Activated naive CD4-positive, alpha-beta T cell treated with anti-CD3 and anti-CD28 coated beads, Interleukin-2, amount 50 U/mL, for 24 hours (primary cell): Measurements from ENCODE around the gene SLC5A1.
"Not testable (repeated sequence)": the region's sequence is repeated elsewhere in the genome, so short reads cannot be mapped to it uniquely, and the experiment has no call there.

Source experiments
- H3K27ac Mint-ChIP-seq: one replicate; pipeline ENCODE4 v1.8.0; 2021; ENCODE audit warnings: mild to moderate bottlenecking, mixed read lengths
- H3K27me3 Mint-ChIP-seq: one replicate; pipeline ENCODE4 v1.8.0; 2021; ENCODE audit warnings: mixed read lengths
- H3K36me3 Mint-ChIP-seq: one replicate; pipeline ENCODE4 v1.8.0; 2021; ENCODE audit warnings: mixed read lengths
- H3K4me1 Mint-ChIP-seq: one replicate; pipeline ENCODE4 v1.8.0; 2021; ENCODE audit warnings: mixed read lengths
- H3K4me3 Mint-ChIP-seq: one replicate; pipeline ENCODE4 v1.8.0; 2021; ENCODE audit warnings: mild to moderate bottlenecking, mixed read lengths
- H3K9me3 Mint-ChIP-seq: one replicate; pipeline ENCODE4 v1.8.0; 2021; ENCODE audit warnings: mixed read lengths

The SLC5A1 gene

DNA sequence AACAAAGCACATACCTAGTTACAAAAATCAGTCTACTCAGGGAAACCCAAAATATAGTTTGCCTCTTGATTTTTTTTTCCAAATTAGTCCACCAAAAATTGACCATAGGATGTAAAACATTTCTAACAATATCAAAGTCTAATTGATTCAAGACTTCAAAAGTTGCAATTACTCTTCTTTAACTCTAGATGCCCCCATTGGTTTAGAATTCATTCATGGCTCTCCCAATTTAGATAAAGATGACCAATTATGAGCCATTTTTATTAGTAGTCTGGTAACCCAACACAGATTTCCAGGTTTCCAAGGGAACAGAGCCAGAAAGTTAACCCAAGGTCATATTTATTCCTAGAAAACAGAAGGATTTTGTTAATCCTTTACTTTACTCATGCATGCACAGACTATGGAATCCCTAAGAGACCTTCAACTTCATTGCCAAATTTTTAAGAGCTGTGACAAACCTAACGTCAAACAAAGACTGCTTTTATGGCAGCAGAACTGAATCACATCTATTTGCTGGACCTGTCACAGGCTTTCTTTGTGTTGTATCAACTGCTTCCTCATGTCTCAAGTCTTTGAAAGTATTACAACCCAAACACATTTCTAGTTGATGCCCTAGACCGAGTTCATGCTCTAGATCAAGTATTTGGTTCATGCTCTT is 60.7 kb downstream of the SLC5A1 start:
- no peak overlapping the region for H3K27ac Mint-ChIP-seq
- no peaks in the 10 kb centered on the region for H3K36me3 Mint-ChIP-seq
- no peaks in the 10 kb centered on the region for H3K4me1 Mint-ChIP-seq
- no peaks in the 10 kb centered on the region for H3K9me3 Mint-ChIP-seq
- H3K27me3 Mint-ChIP-seq, result peaks cover 8% of the 10 kb centered on the region
- no peak overlapping the region for H3K4me3 Mint-ChIP-seq

DNA sequence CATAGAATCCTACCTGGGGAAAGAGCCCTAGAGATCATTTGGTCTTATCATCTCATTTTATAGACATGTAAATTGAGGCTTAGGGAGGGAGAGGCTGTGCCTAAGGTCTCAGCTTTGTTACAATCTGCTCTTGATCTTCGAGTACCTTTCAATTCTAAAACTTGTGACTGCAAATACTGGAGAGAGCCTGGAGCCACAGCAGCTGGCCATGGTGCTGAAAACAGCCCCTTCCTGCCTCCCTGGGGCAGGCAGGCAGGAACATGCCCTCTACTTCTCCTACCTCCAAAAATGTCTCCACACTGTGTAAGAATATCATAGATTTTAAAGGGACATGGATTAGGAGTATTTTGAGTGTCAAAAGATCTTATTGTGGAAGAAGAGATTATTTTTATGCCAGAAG is 63.9 kb downstream of the SLC5A1 start:
- H3K4me3 Mint-ChIP-seq, result no peak overlapping the region
- no peaks in the 10 kb centered on the region for H3K36me3 Mint-ChIP-seq
- H3K27ac Mint-ChIP-seq, result no peak overlapping the region
- no peaks in the 10 kb centered on the region for H3K4me1 Mint-ChIP-seq
- peaks cover 13% of the 10 kb centered on the region for H3K27me3 Mint-ChIP-seq
- H3K9me3 Mint-ChIP-seq, result no peaks in the 10 kb centered on the region

DNA sequence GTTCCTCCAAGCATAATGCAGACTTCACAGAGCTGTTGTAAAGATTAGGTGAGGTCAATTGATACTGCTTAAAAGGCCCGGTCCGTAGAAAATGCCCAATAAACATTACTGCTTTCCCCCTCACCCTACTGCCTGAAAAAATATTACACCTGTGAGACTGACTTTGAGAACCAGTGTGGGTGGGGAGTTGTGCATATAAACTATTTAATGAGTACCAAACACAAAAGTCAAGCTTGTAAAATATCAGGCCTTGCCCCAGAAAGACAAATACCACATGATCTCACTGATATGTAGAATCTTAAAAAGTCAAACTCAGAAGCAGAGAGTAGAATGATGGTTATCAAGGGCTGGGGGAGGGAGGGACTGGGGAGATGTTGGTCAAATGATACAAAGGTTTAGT is 69.3 kb downstream of the SLC5A1 start:
- H3K4me3 Mint-ChIP-seq, result no peak overlapping the region
- peaks cover 6% of the 10 kb centered on the region for H3K27me3 Mint-ChIP-seq
- H3K27ac Mint-ChIP-seq, result no peak overlapping the region
- H3K4me1 Mint-ChIP-seq, result no peaks in the 10 kb centered on the region
- H3K9me3 Mint-ChIP-seq, result no peaks in the 10 kb centered on the region
- H3K36me3 Mint-ChIP-seq, result no peaks in the 10 kb centered on the region

DNA sequence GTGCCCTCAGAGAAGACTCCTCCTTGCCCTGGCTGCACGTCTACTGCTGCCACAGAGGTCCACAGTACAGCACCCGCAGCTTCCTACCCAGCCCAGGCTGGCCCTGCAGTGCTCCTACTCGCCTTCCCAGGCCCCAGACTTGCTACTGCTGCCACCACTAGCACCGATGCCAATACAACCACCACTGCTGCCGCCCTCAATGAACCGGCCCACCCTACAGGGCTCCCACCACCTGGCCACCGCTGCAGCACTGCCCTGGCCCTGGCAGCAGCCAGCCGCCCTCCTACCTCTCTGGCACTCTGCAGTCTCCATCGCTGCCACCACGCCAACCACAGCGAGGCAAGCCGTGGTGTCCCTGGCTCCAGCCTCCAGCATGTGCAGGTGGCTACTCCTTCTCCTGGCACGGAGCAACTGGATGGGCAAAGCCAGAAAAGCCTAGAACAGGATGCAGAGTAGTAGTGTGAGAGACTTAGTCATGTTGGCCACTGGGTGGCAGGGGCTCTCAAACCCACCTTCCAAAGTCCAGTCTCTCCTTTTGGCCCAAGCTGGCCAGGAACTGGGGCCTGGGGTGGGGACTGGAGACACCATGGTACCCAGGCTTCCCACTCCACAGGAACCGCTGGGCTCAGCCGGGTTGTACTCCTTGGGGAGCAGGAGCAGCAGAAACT is 76.6 kb downstream of the SLC5A1 start:
- no peak overlapping the region for H3K27ac Mint-ChIP-seq
- no peaks in the 10 kb centered on the region for H3K27me3 Mint-ChIP-seq
- no peaks in the 10 kb centered on the region for H3K4me1 Mint-ChIP-seq
- H3K36me3 Mint-ChIP-seq, result no peaks in the 10 kb centered on the region
- no peak overlapping the region for H3K4me3 Mint-ChIP-seq
- no peaks in the 10 kb centered on the region for H3K9me3 Mint-ChIP-seq

- Mint-ChIP-seq H3K36me3 (no peaks in the 10 kb centered on the region), H3K27ac (no peak overlapping the region), H3K4me3 (no peak overlapping the region), H3K9me3 (no peaks in the 10 kb centered on the region), H3K4me1 (peaks cover 8% of the 10 kb centered on the region), H3K27me3 (no peaks in the 10 kb centered on the region)
Observed at GRCh38 chr22:32120603-32121002, 77.5 kb downstream of the SLC5A1 start.

DNA sequence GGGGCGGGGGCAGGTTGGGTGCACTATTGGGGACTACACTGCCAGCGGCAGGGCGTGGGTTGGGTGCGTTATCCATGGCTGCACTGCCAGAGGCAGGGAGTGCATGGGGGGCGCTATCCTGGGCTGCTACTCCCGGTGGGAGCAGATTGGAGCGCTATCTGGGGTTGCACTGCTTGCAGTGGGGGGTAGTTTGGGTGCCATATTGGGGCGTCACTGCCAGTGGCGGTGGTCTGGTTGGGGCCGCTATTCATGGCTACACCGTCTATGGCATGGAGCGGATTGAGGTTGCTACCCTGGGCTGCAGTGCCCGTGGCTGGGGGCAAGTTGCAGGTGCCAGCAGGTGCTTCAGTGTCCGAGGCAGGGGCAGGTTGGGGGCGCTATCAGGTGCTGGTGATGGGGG is 79.8 kb downstream of the SLC5A1 start:
- Mint-ChIP-seq H3K27ac (no peak overlapping the region), H3K4me3 (no peak overlapping the region), H3K9me3 (no peaks in the 10 kb centered on the region), H3K4me1 (peaks cover 9% of the 10 kb centered on the region), H3K36me3 (no peaks in the 10 kb centered on the region), H3K27me3 (no peaks in the 10 kb centered on the region)

- H3K9me3 Mint-ChIP-seq, result no peaks in the 10 kb centered on the region
- no peak overlapping the region for H3K4me3 Mint-ChIP-seq
- no peak overlapping the region for H3K27ac Mint-ChIP-seq
- peaks cover 9% of the 10 kb centered on the region for H3K4me1 Mint-ChIP-seq
- H3K27me3 Mint-ChIP-seq, result no peaks in the 10 kb centered on the region
- H3K36me3 Mint-ChIP-seq, result no peaks in the 10 kb centered on the region
Observed at GRCh38 chr22:32123657-32124056, 80.6 kb downstream of the SLC5A1 start.

DNA sequence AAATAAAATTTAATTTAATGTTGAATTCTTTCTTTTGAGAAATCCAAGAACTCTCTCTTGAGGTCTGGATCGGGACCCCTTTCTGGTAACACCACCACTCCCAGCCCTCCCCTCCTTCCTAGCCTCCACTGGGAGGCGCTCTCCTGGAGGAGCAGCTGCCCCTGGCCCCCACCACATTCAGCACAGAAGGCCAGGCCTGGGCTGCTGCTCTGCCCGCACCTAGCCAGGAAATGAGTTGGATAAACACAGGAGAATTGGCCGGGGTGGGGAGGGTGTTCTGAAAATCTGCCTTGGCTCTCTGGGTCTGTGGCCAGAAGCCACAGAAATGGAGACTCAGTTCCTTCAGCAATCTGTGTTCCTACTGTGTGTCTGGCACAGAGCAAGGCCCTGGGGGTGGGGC is 84.8 kb downstream of the SLC5A1 start:
- no peak overlapping the region for H3K4me3 Mint-ChIP-seq
- no peaks in the 10 kb centered on the region for H3K9me3 Mint-ChIP-seq
- no peaks in the 10 kb centered on the region for H3K27me3 Mint-ChIP-seq
- peaks cover 9% of the 10 kb centered on the region for H3K4me1 Mint-ChIP-seq
- no peaks in the 10 kb centered on the region for H3K36me3 Mint-ChIP-seq
- no peak overlapping the region for H3K27ac Mint-ChIP-seq

DNA sequence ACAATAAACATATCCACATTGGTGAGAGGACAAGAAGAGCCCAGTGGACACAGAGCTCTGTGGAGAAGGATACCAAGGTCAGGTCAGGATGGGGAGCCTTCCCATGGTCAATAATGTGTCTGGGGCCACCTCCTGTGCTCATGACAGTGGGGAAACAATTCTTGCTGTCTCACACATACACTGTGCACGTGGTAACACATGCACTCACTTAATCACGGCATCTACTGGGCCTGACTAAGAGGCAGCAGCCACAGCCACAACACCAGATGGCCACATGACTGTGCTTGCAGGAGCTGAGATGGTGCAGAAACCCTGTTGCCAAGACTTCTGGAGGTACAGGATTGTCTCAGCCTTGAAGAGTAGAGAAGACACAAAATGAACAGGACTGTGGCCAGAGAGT is 87.4 kb downstream of the SLC5A1 start:
- Mint-ChIP-seq H3K9me3 (no peaks in the 10 kb centered on the region), H3K4me3 (no peak overlapping the region), H3K27me3 (no peaks in the 10 kb centered on the region), H3K36me3 (no peaks in the 10 kb centered on the region), H3K4me1 (peaks cover 2% of the 10 kb centered on the region), H3K27ac (no peak overlapping the region)

DNA sequence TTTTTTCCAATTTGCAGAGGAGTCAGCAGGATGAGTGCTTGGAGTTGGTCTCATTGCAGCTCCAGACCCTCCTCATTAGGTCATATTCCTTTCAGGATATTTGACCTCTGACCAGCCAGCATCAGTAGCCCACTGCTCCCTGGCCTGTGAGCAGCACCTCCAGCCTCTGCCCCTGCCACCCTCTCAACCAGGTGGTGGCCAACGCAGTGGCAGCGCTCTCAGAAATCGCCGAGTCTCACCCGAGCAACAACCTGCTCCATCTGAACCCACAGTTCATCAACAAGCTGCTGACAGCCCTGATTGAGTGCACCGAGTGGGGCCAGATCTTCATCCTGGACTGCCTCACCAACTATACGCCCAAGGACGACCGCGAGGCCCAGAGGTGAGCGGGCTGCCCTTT is 89.1 kb downstream of the SLC5A1 start:
- H3K4me3 Mint-ChIP-seq, result no peak overlapping the region
- H3K9me3 Mint-ChIP-seq, result no peaks in the 10 kb centered on the region
- peaks cover 3% of the 10 kb centered on the region for H3K4me1 Mint-ChIP-seq
- no peak overlapping the region for H3K27ac Mint-ChIP-seq
- no peaks in the 10 kb centered on the region for H3K36me3 Mint-ChIP-seq
- H3K27me3 Mint-ChIP-seq, result no peaks in the 10 kb centered on the region

DNA sequence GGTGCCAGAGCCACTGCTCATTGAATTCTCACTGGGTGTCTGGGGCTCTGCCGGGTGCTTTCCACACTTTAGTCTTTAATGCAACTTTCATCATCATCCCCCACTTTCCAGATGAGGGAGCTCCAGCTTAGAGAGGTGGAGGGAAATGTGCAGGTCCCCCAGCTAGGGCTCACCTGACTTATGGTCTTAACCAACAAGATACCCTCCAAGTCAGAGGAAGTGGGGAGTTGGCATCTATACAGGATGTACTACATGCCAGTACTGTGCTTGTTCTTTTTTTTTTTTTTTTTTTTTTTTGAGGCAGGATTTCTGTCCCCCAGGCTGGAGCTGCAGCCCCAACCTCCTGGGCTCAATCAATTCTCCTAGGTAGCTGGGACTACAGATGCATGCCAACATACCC is 89.7 kb downstream of the SLC5A1 start:
- Mint-ChIP-seq H3K9me3 (no peaks in the 10 kb centered on the region), H3K36me3 (no peaks in the 10 kb centered on the region), H3K4me3 (no peak overlapping the region), H3K27me3 (no peaks in the 10 kb centered on the region), H3K27ac (no peak overlapping the region), H3K4me1 (peaks cover 10% of the 10 kb centered on the region)

- H3K27me3 Mint-ChIP-seq, H3K27ac Mint-ChIP-seq, H3K4me3 Mint-ChIP-seq, H3K9me3 Mint-ChIP-seq, H3K36me3 Mint-ChIP-seq: not testable (repeated sequence)
- H3K4me1 Mint-ChIP-seq, result peaks cover 18% of the 10 kb centered on the region
Observed at GRCh38 chr22:32134796-32135195, 91.7 kb downstream of the SLC5A1 start.

DNA sequence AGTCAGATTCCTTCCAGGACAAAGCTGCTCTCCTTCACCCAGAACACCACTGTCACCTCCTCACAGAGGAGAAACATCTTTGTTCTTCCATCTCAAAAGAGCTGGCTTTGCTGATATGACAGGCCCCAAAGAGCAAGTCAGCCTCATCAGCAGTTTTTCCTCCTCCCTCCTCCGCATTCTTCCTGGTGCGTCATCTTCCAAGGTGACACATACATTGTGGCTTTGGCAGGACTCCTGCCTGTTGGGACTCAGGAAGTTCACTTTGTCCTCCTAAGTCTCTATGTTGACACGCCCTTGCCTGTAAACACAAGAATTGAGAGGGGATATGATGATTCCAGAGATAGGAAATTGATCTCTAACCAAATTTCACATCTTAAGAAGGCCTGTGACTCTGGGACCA is 92.9 kb downstream of the SLC5A1 start:
- not testable (repeated sequence) for H3K4me3 Mint-ChIP-seq, H3K27me3 Mint-ChIP-seq, H3K27ac Mint-ChIP-seq, H3K36me3 Mint-ChIP-seq, H3K9me3 Mint-ChIP-seq
- H3K4me1 Mint-ChIP-seq, result peaks cover 18% of the 10 kb centered on the region

- Mint-ChIP-seq H3K4me1 (peaks cover 21% of the 10 kb centered on the region), H3K27ac (peak overlapping the region; percentile 90)
- not testable (repeated sequence) for H3K4me3 Mint-ChIP-seq, H3K27me3 Mint-ChIP-seq, H3K36me3 Mint-ChIP-seq, H3K9me3 Mint-ChIP-seq
Observed at GRCh38 chr22:32136881-32137280, 93.8 kb downstream of the SLC5A1 start.

GRCh38 chr22:32137731-32138324 is 94.8 kb downstream of the SLC5A1 start:
- H3K9me3 Mint-ChIP-seq, H3K27me3 Mint-ChIP-seq, H3K36me3 Mint-ChIP-seq: not testable (repeated sequence)
- Mint-ChIP-seq H3K4me1 (peaks cover 31% of the 10 kb centered on the region), H3K4me3 (peak overlapping the region; percentile 87), H3K27ac (peak overlapping the region; percentile 90)

- H3K9me3 Mint-ChIP-seq, H3K27me3 Mint-ChIP-seq, H3K36me3 Mint-ChIP-seq: not testable (repeated sequence)
- peak overlapping the region; percentile 90 for H3K27ac Mint-ChIP-seq
- peaks cover 38% of the 10 kb centered on the region for H3K4me1 Mint-ChIP-seq
- H3K4me3 Mint-ChIP-seq, result peak overlapping the region; percentile 87
Observed at GRCh38 chr22:32138576-32138975, 95.5 kb downstream of the SLC5A1 start.

GRCh38 chr22:32140688-32141087 is 97.6 kb downstream of the SLC5A1 start:
- not testable (repeated sequence) for H3K27me3 Mint-ChIP-seq, H3K4me3 Mint-ChIP-seq, H3K27ac Mint-ChIP-seq, H3K9me3 Mint-ChIP-seq, H3K36me3 Mint-ChIP-seq
- H3K4me1 Mint-ChIP-seq, result peaks cover 53% of the 10 kb centered on the region
